Thyroid gland (tissue), 4 donors: Measurements from ENCODE around the gene NOS1AP.

Source experiments
- CTCF ChIP-seq, 6 experiments: fragments of 200-600 bp in 3 of 6; fragments of 450-650 bp in 3 of 6; sonication (generic) in 3 of 6; IDR thresholded peaks; one replicate each; pipeline ENCODE4 v1.5.1; 2016 to 2019; ENCODE audit warnings: antibody characterized with exemption in 6 of 6, mild to moderate bottlenecking in 2 of 6, inconsistent platforms in 1 of 6, moderate library complexity in 1 of 6
- POLR2A ChIP-seq, 2 donors: fragments of 450-650 bp; IDR thresholded peaks; one replicate each; pipeline ENCODE4 v1.6.1; 2017; ENCODE audit warnings: antibody characterized with exemption in 2 of 2, mild to moderate bottlenecking in 2 of 2, moderate library complexity in 1 of 2

- TF ChIP-seq CTCF (IDR thresholded peaks at IDR 0.05) (no peak), POLR2A (IDR thresholded peaks at IDR 0.05) (no peak)
These were observed 76.6 kb downstream of the NOS1AP start for GRCh38 chr1:162145966-162146696.
